ENCODE data around the gene REPIN1.

The REPIN1 gene

GRCh38 chr7:150371996-150372270 lies 3.3 kb downstream of the REPIN1 start:
- DNase-seq (ENCODE audit: low read depth) = no peak
- TF ChIP-seq CTCF (conservative IDR thresholded peaks at IDR 0.05; ENCODE audit: low read depth, low read length) = no peak
- no peak overlapping the region for H3K4me3 ChIP-seq (ENCODE audit: low read length)

- no peak overlapping the region for H3K4me3 ChIP-seq (ENCODE audit: low read length)
- no peak for TF ChIP-seq CTCF (conservative IDR thresholded peaks at IDR 0.05; ENCODE audit: low read depth, low read length)
- DNase-seq (ENCODE audit: low read depth) = no peak
These were observed 3.8 kb downstream of the REPIN1 start for GRCh38 chr7:150372271-150373048.

GRCh38 chr7:150373049-150373801 lies 4.6 kb downstream of the REPIN1 start:
- TF ChIP-seq CTCF (conservative IDR thresholded peaks at IDR 0.05; ENCODE audit: low read depth, low read length) = no peak
- no peak overlapping the region for H3K4me3 ChIP-seq (ENCODE audit: low read length)
- DNase-seq (ENCODE audit: low read depth) = no peak

- no peak for DNase-seq (ENCODE audit: low read depth)
- no peak overlapping the region for H3K4me3 ChIP-seq (ENCODE audit: low read length)
- no peak for TF ChIP-seq CTCF (conservative IDR thresholded peaks at IDR 0.05; ENCODE audit: low read depth, low read length)
These were observed 5.4 kb downstream of the REPIN1 start for GRCh38 chr7:150374026-150374425.

GRCh38 chr7:150374472-150374871 lies 5.8 kb downstream of the REPIN1 start:
- TF ChIP-seq CTCF (conservative IDR thresholded peaks at IDR 0.05; ENCODE audit: low read depth, low read length) = no peak
- DNase-seq (ENCODE audit: low read depth) = no peak
- no peak overlapping the region for H3K4me3 ChIP-seq (ENCODE audit: low read length)

GRCh38 chr7:150375662-150376521 lies 7.3 kb downstream of the REPIN1 start:
- TF ChIP-seq CTCF (conservative IDR thresholded peaks at IDR 0.05; ENCODE audit: low read depth, low read length) = no peak
- H3K4me3 ChIP-seq (ENCODE audit: low read length) = no peak overlapping the region
- DNase-seq (ENCODE audit: low read depth) = no peak

All from retinal pigment epithelial cell (primary cell).